T-cell (primary cell): ENCODE measurements around the gene CD4. TPM values are rescaled to one million over a fixed set of nuclear protein-coding genes. Genes with fewer than 3 reads are reported as not detected.

Experiments used
- ATAC-seq, 4 experiments: fragments of 200-7000 bp in 3 of 4; fragments of 150-1000 bp in 1 of 4; cut with Tn5 transposase; replicated peaks in 1 of 4; 1 replicate in 3 of 4; 2 replicates in 1 of 4; pipeline ENCODE4 v1.10.0; 2021; ENCODE audit warnings: moderate library complexity in 3 of 4, mild to moderate bottlenecking in 2 of 4, moderate number of reproducible peaks in 1 of 4
- CTCF ChIA-PET, 2 donors: fragments of 300-600 bp; sonication (Branson Sonifier 250); formaldehyde crosslinking; loops; one replicate each; lab custom pipeline; 2022; ENCODE audit warnings: antibody characterized with exemption in 2 of 2; lab: Charles Lee
- POLR2A ChIA-PET, 2 donors: fragments of 300-600 bp; sonication (Branson Sonifier 250); formaldehyde crosslinking; loops; one replicate each; lab custom pipeline; 2022; ENCODE audit warnings: antibody characterized with exemption in 2 of 2; lab: Charles Lee
- DNase-seq, 35 experiments: peaks; one replicate each; pipeline versions ENCODE4 v3.0.0 to v3.0.0-alpha.2; 2013 to 2023
- H3K27ac ChIP-seq: one replicate; pipeline ENCODE4 v1.5.1; 2013; ENCODE audit warnings: low read length
- H3K27me3 ChIP-seq, 2 experiments: replicated peaks in 1 of 2; 1 replicate in 1 of 2; 2 replicates in 1 of 2; pipeline versions ENCODE4 v1.6.1 to v1.7.0; 2013; ENCODE audit warnings: low read length in 1 of 2, mixed read lengths in 1 of 2; ENCODE audit not compliant: control insufficient read depth in 2 of 2, insufficient read depth in 2 of 2; ENCODE audit errors: extremely low read depth in 1 of 2
- H3K36me3 ChIP-seq, 2 donors: 1 replicate in 1 of 2; 2 replicates in 1 of 2; pipeline versions ENCODE4 v1.6.1 to v1.7.0; 2013; ENCODE audit warnings: low read length in 1 of 2; ENCODE audit not compliant: control insufficient read depth in 2 of 2, insufficient read depth in 1 of 2; ENCODE audit errors: extremely low read depth in 1 of 2
- H3K4me1 ChIP-seq, 2 experiments: 1 replicate in 1 of 2; 2 replicates in 1 of 2; pipeline versions ENCODE4 v1.6.1 to v1.7.0; 2013; ENCODE audit warnings: low read length in 2 of 2, mixed read lengths in 1 of 2; ENCODE audit not compliant: insufficient read depth in 2 of 2, control insufficient read depth in 1 of 2; ENCODE audit errors: extremely low read depth in 1 of 2
- H3K4me3 ChIP-seq, 2 donors: 1 replicate in 1 of 2; 2 replicates in 1 of 2; pipeline versions ENCODE4 v1.5.1 to v1.7.0; 2013; ENCODE audit warnings: mild to moderate bottlenecking in 2 of 2, low read length in 1 of 2, moderate library complexity in 1 of 2; ENCODE audit not compliant: control insufficient read depth in 1 of 2; ENCODE audit errors: extremely low read depth in 1 of 2
- H3K9me3 ChIP-seq: 2 replicates; pipeline ENCODE4 v1.7.0; 2013
- H3K27ac Mint-ChIP-seq, 2 donors: one replicate each; pipeline ENCODE4 v1.8.0; 2020 to 2021; ENCODE audit warnings: mild to moderate bottlenecking in 2 of 2, mixed read lengths in 2 of 2
- H3K27me3 Mint-ChIP-seq, 2 donors: one replicate each; pipeline ENCODE4 v1.8.0; 2021 to 2022; ENCODE audit warnings: mixed read lengths in 2 of 2
- H3K36me3 Mint-ChIP-seq: one replicate; pipeline ENCODE4 v1.8.0; 2021; ENCODE audit warnings: mixed read lengths
- H3K4me1 Mint-ChIP-seq, 3 donors: one replicate each; pipeline ENCODE4 v1.8.0; 2020 to 2022; ENCODE audit warnings: mixed read lengths in 3 of 3, mild to moderate bottlenecking in 1 of 3
- H3K4me3 Mint-ChIP-seq, 3 donors: one replicate each; pipeline ENCODE4 v1.8.0; 2020 to 2022; ENCODE audit warnings: mild to moderate bottlenecking in 3 of 3, mixed read lengths in 3 of 3, moderate library complexity in 3 of 3
- H3K9me3 Mint-ChIP-seq, 3 donors: one replicate each; pipeline ENCODE4 v1.8.0; 2020 to 2022; ENCODE audit warnings: mixed read lengths in 3 of 3
- WGBS: methylation state at CpG from one replicate; pipeline ENCODE4 v1.1.5; 2013; ENCODE audit warnings: missing lambda C conversion rate; ENCODE audit not compliant: insufficient coverage; 5-methylcytosine and 5-hydroxymethylcytosine counted together
- total RNA-seq, 35 experiments: library from RNA in 6 of 35; stranded (reverse) in 6 of 35; fragments of 120-200 nt in 1 of 35; gene quantifications; one replicate each; pipeline versions ENCODE4 v1.2.1 to v1.2.4 and lab custom pipeline; 2013 to 2026

Gene CD4
- total RNA-seq, 5 donors from 2014 or later (not counting 1 experiment from before 2014, with no cell fraction given): 126 to 205 (median 154) TPM

DNA sequence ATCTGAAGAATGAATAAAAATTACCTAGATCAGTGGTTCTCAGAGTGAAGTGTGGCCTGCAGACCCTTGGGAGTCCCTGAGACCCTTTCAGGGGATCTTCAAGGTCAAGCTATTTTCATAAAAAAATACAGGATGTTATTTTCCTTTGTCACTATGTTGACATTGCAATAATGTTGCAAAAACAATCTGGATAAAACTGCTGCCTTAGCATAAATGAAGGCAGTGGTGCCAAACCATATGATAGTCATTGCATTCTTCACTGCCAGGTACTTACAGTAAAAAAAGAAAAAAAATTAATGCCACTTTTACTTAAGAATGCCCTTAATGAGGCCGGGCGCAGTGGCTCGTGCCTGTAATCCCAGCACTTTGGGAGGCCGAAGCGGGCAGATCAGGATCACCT is 2.0 kb upstream of the CD4 start:
- Mint-ChIP-seq H3K36me3 (no peaks in the 10 kb centered on the region), H3K27ac (peak overlapping the region; percentile 93 to 94), H3K4me1 (peaks cover 56 to 70% (median 68%) of the 10 kb centered on the region in 3 donors), H3K9me3 (no peaks in the 10 kb centered on the region), H3K27me3 (no peaks in the 10 kb centered on the region), H3K4me3 (peak overlapping the region; percentile 43 to 60 (median 60))
- no peaks in the 10 kb centered on the region for H3K9me3 ChIP-seq
- H3K27ac ChIP-seq: peak overlapping the region; percentile 70
- ATAC-seq (no peak), DNase-seq (no peak)
- no peak overlapping the region for H3K4me3 ChIP-seq
- H3K4me1 ChIP-seq: peaks cover 56 to 88% of the 10 kb centered on the region in 2 experiments
- CTCF ChIA-PET: interaction anchor here (0.6 to 1.6 kb wide), 4 partner anchors 14 to 48 kb away, joined by 3 to 6 read pairs (median 4); no protein-coding TSS in a partner anchor
- WGBS: no CpG with 5 or more reads among the region's 5 CpGs
- H3K36me3 ChIP-seq: no peaks in the 10 kb centered on the region
- no peaks in the 10 kb centered on the region for H3K27me3 ChIP-seq
- POLR2A ChIA-PET: interaction anchor here (0.6 to 0.7 kb wide), 3 partner anchors 72 to 223 kb away, joined by 3 to 8 read pairs (median 7); no protein-coding TSS in a partner anchor

GRCh38 chr12:6790496-6791150 is 1.3 kb downstream of the CD4 start:
- Mint-ChIP-seq H3K4me3 (peak overlapping the region; percentile 86 to 94 (median 92)), H3K9me3 (no peaks in the 10 kb centered on the region), H3K27ac (peak overlapping the region; percentile 96), H3K36me3 (peaks cover 11% of the 10 kb centered on the region), H3K4me1 (peaks cover 58 to 76% (median 69%) of the 10 kb centered on the region in 3 donors), H3K27me3 (peaks cover 0 to 2% of the 10 kb centered on the region in 2 donors)
- Histone ChIP-seq H3K4me1 (peaks cover 34 to 77% of the 10 kb centered on the region in 2 experiments), H3K36me3 (peaks cover 0 to 6% of the 10 kb centered on the region in 2 donors), H3K4me3 (peak overlapping the region; percentile 71 to 88), H3K9me3 (no peaks in the 10 kb centered on the region), H3K27ac (peak overlapping the region; percentile 70), H3K27me3 (peaks cover 0 to 1% of the 10 kb centered on the region in 2 experiments)
- 27% methylated on average over 5 of the region's 12 CpGs for WGBS
- POLR2A ChIA-PET: interaction anchor here in 1 of 2 donors (0.6 kb wide), 1 partner anchor 80 kb away, joined by 3 read pairs; no protein-coding TSS in a partner anchor
- CTCF ChIA-PET: interaction anchor here in 1 of 2 donors (1.4 kb wide), 1 partner anchor 10 kb away, joined by 5 read pairs; no protein-coding TSS in a partner anchor
- DNase-seq (peak in 12 of 35 experiments; percentile 24 to 62 (median 35)), ATAC-seq (peak in 3 of 4 experiments; percentile 11 to 30 (median 26))

DNA sequence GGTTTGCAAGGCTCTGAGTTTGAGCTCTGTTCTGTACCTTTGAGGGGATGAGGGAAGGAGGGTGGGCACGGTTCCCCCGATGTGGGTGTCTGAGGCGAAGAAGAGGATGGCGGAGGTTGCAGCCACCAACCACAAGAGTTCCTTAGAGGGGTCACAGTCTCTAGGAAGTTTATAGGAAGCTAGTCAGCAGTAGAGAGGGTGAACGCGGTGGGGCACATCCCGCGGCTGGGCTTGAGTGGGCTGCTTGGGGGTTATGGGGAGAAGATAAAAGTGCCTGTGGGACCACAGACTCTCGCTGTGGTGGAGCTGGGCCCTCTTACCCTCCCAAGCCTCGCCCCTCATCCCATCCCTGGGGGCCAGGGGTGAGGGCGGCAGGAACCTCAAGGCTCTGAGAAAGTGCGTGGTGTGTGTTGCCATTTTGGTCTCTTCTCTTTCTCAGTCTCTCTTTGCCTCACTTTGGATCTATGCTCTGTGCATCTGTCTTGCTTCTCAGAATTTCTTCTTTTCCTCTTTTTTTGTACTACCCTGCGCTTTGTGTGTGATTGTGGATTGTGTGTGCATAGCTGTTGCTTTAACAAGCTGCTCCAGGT is 2.7 kb downstream of the CD4 start:
- peaks cover 21% of the 10 kb centered on the region for H3K36me3 Mint-ChIP-seq
- H3K4me3 ChIP-seq: peak overlapping the region; percentile 71 to 88
- ATAC-seq: peak in 1 of 4 experiments; percentile 6
- H3K36me3 ChIP-seq: peaks cover 0 to 20% of the 10 kb centered on the region in 2 donors
- CTCF ChIA-PET: interaction anchor here (0.8 to 2.4 kb wide), 6 partner anchors 25 to 45 kb away, joined by 3 to 11 read pairs (median 4); partner anchors contain the start of gene MLF2 (in 1 of the 2)
- no peaks in the 10 kb centered on the region for H3K9me3 Mint-ChIP-seq
- H3K27ac ChIP-seq: peak overlapping the region; percentile 70
- no peaks in the 10 kb centered on the region for H3K9me3 ChIP-seq
- peaks cover 0 to 2% of the 10 kb centered on the region in 2 donors for H3K27me3 Mint-ChIP-seq
- 4% methylated on average over 4 of the region's 13 CpGs for WGBS
- peak overlapping the region; percentile 86 to 94 (median 92) for H3K4me3 Mint-ChIP-seq
- peak in 1 of 35 experiments; percentile 18 for DNase-seq
- peak overlapping the region; percentile 96 for H3K27ac Mint-ChIP-seq
- peaks cover 0 to 3% of the 10 kb centered on the region in 2 experiments for H3K27me3 ChIP-seq
- peaks cover 19 to 70% of the 10 kb centered on the region in 2 experiments for H3K4me1 ChIP-seq
- H3K4me1 Mint-ChIP-seq: peaks cover 60 to 79% (median 71%) of the 10 kb centered on the region in 3 donors
- POLR2A ChIA-PET: interaction anchor here in 1 of 2 donors (0.6 to 1.1 kb wide), 2 partner anchors 15 to 99 kb away, joined by 3 to 7 read pairs; no protein-coding TSS in a partner anchor

- DNase-seq (peak in 32 of 35 experiments; percentile 36 to 75 (median 58)), ATAC-seq (peak; percentile 76 to 82 (median 82))
- ChIA-PET CTCF (interaction anchor here (0.5 to 2.4 kb wide), 12 partner anchors 11 to 165 kb away, joined by 3 to 11 read pairs (median 3); partner anchors contain the start of gene MLF2 (in 1 of the 2)), POLR2A (interaction anchor here (1.0 to 1.1 kb wide), 2 partner anchors 15 to 25 kb away, joined by 3 read pairs; no protein-coding TSS in a partner anchor)
- Mint-ChIP-seq H3K27me3 (peaks cover 0 to 2% of the 10 kb centered on the region in 2 donors), H3K4me3 (peak overlapping the region; percentile 86 to 94 (median 92)), H3K9me3 (no peaks in the 10 kb centered on the region), H3K36me3 (peaks cover 21% of the 10 kb centered on the region), H3K4me1 (peaks cover 62 to 82% (median 71%) of the 10 kb centered on the region in 3 donors), H3K27ac (peak overlapping the region; percentile 96)
- Histone ChIP-seq H3K27ac (peak overlapping the region; percentile 70), H3K4me1 (peaks cover 14 to 64% of the 10 kb centered on the region in 2 experiments), H3K36me3 (peaks cover 0 to 20% of the 10 kb centered on the region in 2 donors), H3K27me3 (peaks cover 0 to 3% of the 10 kb centered on the region in 2 experiments), H3K4me3 (peak overlapping the region; percentile 71 to 88), H3K9me3 (no peaks in the 10 kb centered on the region)
- 17% methylated on average over 4 of the region's 12 CpGs for WGBS
Observed at GRCh38 chr12:6792522-6793201, 3.3 kb downstream of the CD4 start.

DNA sequence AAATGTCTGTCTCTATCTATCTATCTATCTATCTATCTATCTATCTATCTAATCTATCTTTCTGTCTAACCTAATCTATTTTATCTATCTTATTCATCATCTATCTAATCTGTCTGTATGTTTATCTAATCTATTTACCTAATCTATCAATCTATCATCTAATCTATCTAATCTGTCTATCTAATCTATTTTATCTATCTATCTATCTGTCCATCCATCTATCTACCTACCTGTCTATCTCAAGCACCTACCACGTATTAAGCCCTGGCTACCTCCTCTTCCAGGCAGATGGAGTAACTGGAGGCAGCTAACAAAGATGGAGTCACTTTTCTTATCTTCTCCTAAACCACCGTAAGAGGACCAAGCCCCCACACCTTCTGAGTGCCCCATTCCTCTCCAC is 5.8 kb downstream of the CD4 start:
- H3K36me3 Mint-ChIP-seq: peaks cover 33% of the 10 kb centered on the region
- peaks cover 0 to 2% of the 10 kb centered on the region in 2 donors for H3K27me3 Mint-ChIP-seq
- H3K4me1 Mint-ChIP-seq: peaks cover 66 to 80% (median 76%) of the 10 kb centered on the region in 3 donors
- H3K4me3 Mint-ChIP-seq: peak overlapping the region in 2 of 3 donors; percentile 6 to 17
- no peak overlapping the region for H3K27ac ChIP-seq
- peaks cover 0 to 32% of the 10 kb centered on the region in 2 donors for H3K36me3 ChIP-seq
- peaks cover 8 to 47% of the 10 kb centered on the region in 2 experiments for H3K4me1 ChIP-seq
- no peak for DNase-seq
- peak overlapping the region; percentile 36 to 70 for H3K27ac Mint-ChIP-seq
- peaks cover 0 to 3% of the 10 kb centered on the region in 2 experiments for H3K27me3 ChIP-seq
- ATAC-seq: no peak
- H3K4me3 ChIP-seq: no peak overlapping the region
- no CpG with 5 or more reads among the region's 2 CpGs for WGBS
- ChIA-PET POLR2A (interaction anchor here in 1 of 2 donors (0.6 kb wide), 2 partner anchors 18 to 333 kb away, joined by 3 to 8 read pairs; no protein-coding TSS in a partner anchor), CTCF (interaction anchor here (0.6 to 1.2 kb wide), 4 partner anchors 21 to 258 kb away, joined by 3 to 6 read pairs (median 4); no protein-coding TSS in a partner anchor)
- H3K9me3 Mint-ChIP-seq: no peaks in the 10 kb centered on the region
- no peaks in the 10 kb centered on the region for H3K9me3 ChIP-seq
